GM12873 (cell line): Measurements from ENCODE around the gene SDK1.

Experiments
- TF ChIP-seq, protein P1 (sequence below): IDR thresholded peaks from 2 replicates; pipeline ENCODE4 v1.5.1; 2012; ENCODE audit warnings: low read depth, mild to moderate bottlenecking, moderate library complexity, low read length, control low read depth; ENCODE audit not compliant: insufficient read depth; ENCODE audit errors: missing control alignments

Gene SDK1

DNA sequence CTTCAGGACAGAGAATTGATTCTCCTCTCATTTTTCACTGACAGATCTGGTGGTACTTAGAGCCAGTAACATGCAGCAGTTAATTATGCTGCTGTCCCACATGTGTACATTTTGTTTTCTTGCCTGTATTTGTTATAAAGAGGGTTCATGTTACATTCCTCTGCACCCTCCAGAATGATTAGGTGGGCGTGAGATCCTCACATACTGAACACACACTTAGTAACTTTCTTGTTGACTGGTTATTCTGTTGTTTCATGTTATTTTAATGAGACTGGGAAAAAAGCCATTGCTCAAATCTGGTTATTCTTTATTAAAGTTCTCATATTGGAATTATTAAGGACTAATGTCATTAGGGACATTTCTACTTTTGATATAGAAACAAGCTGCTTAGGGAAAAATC, 409.1 kb downstream of the SDK1 start:
- TF ChIP-seq, protein P1, sequence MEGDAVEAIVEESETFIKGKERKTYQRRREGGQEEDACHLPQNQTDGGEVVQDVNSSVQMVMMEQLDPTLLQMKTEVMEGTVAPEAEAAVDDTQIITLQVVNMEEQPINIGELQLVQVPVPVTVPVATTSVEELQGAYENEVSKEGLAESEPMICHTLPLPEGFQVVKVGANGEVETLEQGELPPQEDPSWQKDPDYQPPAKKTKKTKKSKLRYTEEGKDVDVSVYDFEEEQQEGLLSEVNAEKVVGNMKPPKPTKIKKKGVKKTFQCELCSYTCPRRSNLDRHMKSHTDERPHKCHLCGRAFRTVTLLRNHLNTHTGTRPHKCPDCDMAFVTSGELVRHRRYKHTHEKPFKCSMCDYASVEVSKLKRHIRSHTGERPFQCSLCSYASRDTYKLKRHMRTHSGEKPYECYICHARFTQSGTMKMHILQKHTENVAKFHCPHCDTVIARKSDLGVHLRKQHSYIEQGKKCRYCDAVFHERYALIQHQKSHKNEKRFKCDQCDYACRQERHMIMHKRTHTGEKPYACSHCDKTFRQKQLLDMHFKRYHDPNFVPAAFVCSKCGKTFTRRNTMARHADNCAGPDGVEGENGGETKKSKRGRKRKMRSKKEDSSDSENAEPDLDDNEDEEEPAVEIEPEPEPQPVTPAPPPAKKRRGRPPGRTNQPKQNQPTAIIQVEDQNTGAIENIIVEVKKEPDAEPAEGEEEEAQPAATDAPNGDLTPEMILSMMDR: no peak

DNA sequence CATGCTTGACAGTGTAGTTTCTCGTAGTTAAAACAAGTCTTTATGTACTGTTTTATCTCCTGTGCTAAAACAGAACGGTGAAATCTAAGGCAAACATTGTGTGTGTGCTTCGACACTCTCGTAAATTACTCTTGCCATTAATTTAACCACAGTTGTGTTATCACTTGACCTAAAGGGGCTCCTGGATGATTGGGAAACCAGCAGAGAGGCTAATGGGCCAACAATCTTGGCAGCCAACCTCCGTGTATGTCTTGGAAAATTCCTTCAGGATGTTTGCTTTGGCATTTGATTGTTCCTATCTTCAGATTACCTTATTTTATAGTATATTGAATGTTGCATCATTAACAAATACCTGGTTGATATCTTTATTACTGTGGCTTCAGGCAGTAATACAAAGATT, 409.5 kb downstream of the SDK1 start:
- TF ChIP-seq, protein P1: no peak

DNA sequence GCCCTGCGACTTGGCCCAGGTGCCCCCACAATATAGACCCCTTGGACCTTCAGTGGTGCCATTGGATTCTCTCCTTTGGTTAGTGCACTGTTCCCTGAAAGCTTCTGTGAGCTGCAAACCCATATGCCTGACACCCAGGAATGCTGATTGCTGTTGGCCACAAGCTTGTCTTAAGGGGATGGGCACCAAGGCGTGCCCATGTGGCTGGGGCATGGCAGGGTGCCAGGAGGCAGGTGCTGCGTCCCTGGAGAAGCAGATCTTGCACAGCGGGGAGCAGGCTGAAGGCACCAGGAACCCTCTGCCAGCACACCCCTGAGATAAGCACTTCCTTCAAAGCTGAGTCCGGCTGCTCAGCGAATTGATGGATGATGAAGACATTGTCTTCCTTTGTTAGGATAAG, 411.8 kb downstream of the SDK1 start:
- TF ChIP-seq, protein P1: no peak

DNA sequence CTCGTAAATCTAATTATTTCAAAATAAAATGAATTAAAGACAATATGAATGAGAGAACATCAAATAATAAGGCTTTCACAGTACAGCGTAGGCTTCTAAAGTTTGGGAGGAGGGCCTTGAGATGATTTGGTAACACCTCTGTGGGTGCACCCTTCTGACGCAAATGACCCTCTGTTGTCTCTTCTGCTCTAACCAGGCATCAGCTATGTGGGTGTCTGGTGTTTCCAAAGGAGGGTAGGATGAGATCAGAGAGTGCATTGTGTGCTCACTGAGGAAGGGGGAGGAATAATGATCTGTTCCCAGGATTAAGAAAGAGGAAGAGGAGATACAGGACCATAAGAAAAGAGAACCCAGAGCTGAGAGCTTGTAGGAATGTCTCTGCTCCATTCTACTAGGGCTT, 420.4 kb downstream of the SDK1 start:
- TF ChIP-seq, protein P1: no peak

DNA sequence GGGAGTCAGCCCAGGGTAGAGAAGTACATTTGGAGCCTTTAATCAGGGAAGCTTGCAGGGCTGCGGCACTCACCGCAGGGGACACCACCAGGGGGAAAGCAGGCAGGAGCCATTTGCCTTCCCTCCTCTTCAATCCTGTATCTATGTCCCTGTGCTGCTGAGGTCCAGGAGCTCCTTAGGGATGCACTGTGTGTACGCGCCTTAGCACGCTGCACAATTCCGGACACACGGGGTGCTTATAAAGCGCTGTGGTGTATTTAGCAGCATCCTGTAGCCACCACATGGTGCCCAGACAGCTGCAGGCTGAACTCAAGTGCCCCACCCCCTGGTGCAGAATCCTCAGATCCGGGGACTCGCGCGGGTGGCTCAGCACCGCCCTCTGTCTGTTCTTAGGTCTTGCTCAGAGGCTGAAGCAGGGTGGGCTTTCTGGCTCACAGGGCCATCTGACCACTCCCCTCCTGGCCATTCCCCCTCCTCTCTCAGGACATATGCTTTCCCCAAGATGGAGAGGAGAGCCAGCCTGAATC, 421.4 kb downstream of the SDK1 start:
- TF ChIP-seq, protein P1: no peak

DNA sequence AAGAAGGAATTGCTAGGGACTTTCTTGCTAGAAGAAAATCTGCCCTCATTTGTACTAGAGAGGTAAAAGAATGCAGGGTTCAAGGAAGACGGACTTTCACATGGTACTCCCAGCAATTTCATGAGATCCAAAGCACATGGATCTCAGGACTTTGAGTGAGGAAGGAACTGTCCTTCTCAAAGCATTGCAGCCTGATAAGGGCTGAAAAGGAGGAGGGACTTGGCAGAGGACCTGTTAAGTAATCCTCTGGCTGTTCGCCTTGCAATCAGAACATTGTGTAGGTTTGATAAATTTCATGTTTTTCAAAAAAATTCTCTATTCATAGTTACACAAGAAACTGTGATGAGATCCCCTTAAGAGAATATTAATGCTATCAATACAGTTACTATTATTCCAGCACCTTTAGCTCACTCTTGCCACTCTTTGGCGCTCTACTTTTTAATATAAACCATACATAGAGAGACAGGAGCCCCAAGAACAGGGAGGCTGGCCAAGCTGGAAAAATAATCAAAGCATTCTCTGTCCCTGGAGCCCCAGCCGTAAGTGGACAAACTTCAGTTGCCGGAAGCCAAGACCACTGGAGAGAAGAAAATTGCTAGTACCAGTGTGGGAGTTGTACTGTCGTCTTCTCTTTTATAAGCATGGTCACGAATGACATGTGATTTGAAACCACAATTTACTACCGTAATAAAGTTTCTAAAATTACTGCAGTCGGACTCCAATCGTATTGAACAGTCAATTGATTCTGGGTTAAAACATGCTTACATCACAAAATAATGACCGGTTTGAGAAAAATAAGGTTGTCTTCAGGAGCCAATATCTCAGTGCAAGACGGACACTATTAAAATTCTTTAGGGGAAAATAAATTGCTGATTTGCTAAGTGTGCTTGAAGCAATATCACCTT, 424.4 kb downstream of the SDK1 start:
- TF ChIP-seq, protein P1: no peak

DNA sequence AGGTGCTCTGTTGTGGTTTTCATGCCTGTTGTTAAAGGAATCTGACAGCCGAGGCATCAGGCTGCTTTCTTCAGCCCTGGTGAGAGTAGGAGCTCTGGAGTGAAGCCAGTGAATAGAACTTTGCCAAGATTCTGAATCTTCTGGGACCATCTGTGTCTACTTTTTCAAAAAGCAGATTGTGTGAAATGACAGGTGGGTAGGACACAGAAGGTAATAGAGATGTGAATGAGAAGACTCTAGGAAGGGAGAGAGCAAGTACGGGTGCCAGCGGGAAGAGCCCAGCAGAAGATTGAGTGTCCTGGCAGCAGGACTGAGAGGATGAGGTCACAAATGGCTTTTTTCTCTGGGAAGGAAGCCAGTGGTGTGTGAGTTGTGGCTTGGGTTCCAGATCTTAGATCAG, 429.2 kb downstream of the SDK1 start:
- TF ChIP-seq, protein P1: no peak
